H1 (cell line): ENCODE results near the gene KLRF1.

ENCODE experiments used
- EP300 ChIP-seq, 2 experiments: IDR thresholded peaks; 1 replicate in 1 of 2; 2 replicates in 1 of 2; pipeline ENCODE4 v1.6.1; 2011 to 2012; ENCODE audit warnings: low read depth in 2 of 2, low read length in 2 of 2, mild to moderate bottlenecking in 2 of 2, borderline replicate concordance in 1 of 2, inconsistent platforms in 1 of 2, moderate library complexity in 1 of 2
- EZH2 ChIP-seq: fragments of 200-600 bp; sonication (generic); IDR thresholded peaks from 2 replicates; pipeline ENCODE4 v1.7.1; 2012; ENCODE audit warnings: low read depth, mild to moderate bottlenecking, moderate library complexity, low read length, inconsistent platforms; ENCODE audit not compliant: severe bottlenecking
- GABPA ChIP-seq: IDR thresholded peaks from 2 replicates; pipeline ENCODE4 v1.6.1; 2011; ENCODE audit warnings: mild to moderate bottlenecking, low read length, moderate library complexity, borderline replicate concordance; ENCODE audit not compliant: insufficient read depth
- HDAC2 ChIP-seq, 2 experiments: fragments of 300-600 bp in 1 of 2; sonication (generic) in 1 of 2; IDR thresholded peaks; 2 replicates each; pipeline ENCODE4 v1.6.1; 2011 to 2012; ENCODE audit warnings: low read depth in 2 of 2, low read length in 2 of 2, mild to moderate bottlenecking in 2 of 2, moderate library complexity in 2 of 2, borderline replicate concordance in 1 of 2, inconsistent platforms in 1 of 2
- JUN ChIP-seq: IDR thresholded peaks from 2 replicates; pipeline ENCODE4 v1.6.1; 2011; ENCODE audit warnings: low read depth, mild to moderate bottlenecking, improper control_type of control experiment, low read length
- NRF1 ChIP-seq: IDR thresholded peaks from 2 replicates; pipeline ENCODE4 v1.6.1; 2011; ENCODE audit warnings: mild to moderate bottlenecking, low read depth, low read length, improper control_type of control experiment
- POLR2A ChIP-seq, 2 experiments: IDR thresholded peaks; 1 replicate in 1 of 2; 2 replicates in 1 of 2; pipeline ENCODE4 v1.6.1; 2011; ENCODE audit warnings: low read depth in 2 of 2, low read length in 2 of 2, mild to moderate bottlenecking in 2 of 2; ENCODE audit errors: control extremely low read depth in 1 of 2
- POLR2AphosphoS5 ChIP-seq: IDR thresholded peaks from 2 replicates; pipeline ENCODE4 v1.6.1; 2011; ENCODE audit warnings: low read depth, low read length
- SP2 ChIP-seq: IDR thresholded peaks from 2 replicates; pipeline ENCODE4 v1.6.1; 2012; ENCODE audit warnings: mild to moderate bottlenecking, low read length, inconsistent platforms
- SUZ12 ChIP-seq: fragments of 200-600 bp; sonication (generic); IDR thresholded peaks from 2 replicates; pipeline ENCODE4 v1.6.1; 2012; ENCODE audit warnings: mild to moderate bottlenecking, inconsistent platforms, low read length, moderate library complexity, mixed read lengths
- TAF1 ChIP-seq: IDR thresholded peaks from 2 replicates; pipeline ENCODE4 v1.6.1; 2011; ENCODE audit warnings: mild to moderate bottlenecking, low read depth, low read length
- TF ChIP-seq, protein P1 (sequence below), 3 experiments: IDR thresholded peaks; 1 replicate in 2 of 3; 2 replicates in 1 of 3; pipeline versions ENCODE4 v1.5.1 to v1.6.1; 2011; ENCODE audit warnings: low read length in 3 of 3, mild to moderate bottlenecking in 3 of 3, inconsistent platforms in 2 of 3, low read depth in 1 of 3, moderate library complexity in 1 of 3; ENCODE audit not compliant: insufficient read depth in 1 of 3; ENCODE audit errors: control extremely low read depth in 1 of 3
- TF ChIP-seq, protein P2 (sequence below): IDR thresholded peaks from 2 replicates; pipeline ENCODE4 v1.6.1; 2011; ENCODE audit warnings: low read length, improper control_type of control experiment

DNA sequence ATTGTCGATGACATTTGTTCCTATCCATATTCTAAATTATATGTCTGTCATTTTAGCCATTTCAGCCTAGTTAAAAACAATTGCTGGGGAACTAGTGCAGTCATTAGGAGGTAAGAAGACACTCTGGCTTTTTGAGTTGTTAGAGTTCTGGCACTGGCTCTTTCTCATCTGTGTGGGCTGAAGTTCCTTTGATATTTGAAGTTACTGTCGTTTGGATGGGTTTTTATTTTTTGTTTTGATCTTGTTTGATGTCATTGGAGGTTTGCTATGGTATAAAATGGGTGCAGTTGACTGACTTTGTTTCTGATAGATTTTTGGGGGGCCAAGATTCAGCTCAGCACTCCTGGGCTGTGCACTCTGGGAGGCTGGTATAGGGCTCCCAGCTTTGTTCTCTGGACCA is 45.9 kb upstream of the KLRF1 start:
- no peak for TF ChIP-seq EZH2
- TF ChIP-seq, protein P1, sequence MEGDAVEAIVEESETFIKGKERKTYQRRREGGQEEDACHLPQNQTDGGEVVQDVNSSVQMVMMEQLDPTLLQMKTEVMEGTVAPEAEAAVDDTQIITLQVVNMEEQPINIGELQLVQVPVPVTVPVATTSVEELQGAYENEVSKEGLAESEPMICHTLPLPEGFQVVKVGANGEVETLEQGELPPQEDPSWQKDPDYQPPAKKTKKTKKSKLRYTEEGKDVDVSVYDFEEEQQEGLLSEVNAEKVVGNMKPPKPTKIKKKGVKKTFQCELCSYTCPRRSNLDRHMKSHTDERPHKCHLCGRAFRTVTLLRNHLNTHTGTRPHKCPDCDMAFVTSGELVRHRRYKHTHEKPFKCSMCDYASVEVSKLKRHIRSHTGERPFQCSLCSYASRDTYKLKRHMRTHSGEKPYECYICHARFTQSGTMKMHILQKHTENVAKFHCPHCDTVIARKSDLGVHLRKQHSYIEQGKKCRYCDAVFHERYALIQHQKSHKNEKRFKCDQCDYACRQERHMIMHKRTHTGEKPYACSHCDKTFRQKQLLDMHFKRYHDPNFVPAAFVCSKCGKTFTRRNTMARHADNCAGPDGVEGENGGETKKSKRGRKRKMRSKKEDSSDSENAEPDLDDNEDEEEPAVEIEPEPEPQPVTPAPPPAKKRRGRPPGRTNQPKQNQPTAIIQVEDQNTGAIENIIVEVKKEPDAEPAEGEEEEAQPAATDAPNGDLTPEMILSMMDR (IDR thresholded peaks at IDR 0.05; ENCODE audit: control extremely low read depth in 1 of 3, insufficient read depth in 1 of 3, low read depth in 1 of 3, low read length in 3 of 3): no peak
- TF ChIP-seq POLR2A (IDR thresholded peaks at IDR 0.05; ENCODE audit: control extremely low read depth in 1 of 2, low read depth in 2 of 2, low read length in 2 of 2): no peak
- TF ChIP-seq, protein P2, sequence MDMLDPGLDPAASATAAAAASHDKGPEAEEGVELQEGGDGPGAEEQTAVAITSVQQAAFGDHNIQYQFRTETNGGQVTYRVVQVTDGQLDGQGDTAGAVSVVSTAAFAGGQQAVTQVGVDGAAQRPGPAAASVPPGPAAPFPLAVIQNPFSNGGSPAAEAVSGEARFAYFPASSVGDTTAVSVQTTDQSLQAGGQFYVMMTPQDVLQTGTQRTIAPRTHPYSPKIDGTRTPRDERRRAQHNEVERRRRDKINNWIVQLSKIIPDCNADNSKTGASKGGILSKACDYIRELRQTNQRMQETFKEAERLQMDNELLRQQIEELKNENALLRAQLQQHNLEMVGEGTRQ: no peak
- no peak for TF ChIP-seq NRF1
- TF ChIP-seq POLR2AphosphoS5: no peak
- TF ChIP-seq SP2: no peak
- no peak for TF ChIP-seq HDAC2 (IDR thresholded peaks at IDR 0.05; ENCODE audit: borderline replicate concordance in 1 of 2, low read depth in 2 of 2, low read length in 2 of 2)
- no peak for TF ChIP-seq JUN
- TF ChIP-seq TAF1: no peak
- no peak for TF ChIP-seq SUZ12
- no peak for TF ChIP-seq EP300 (IDR thresholded peaks at IDR 0.05; ENCODE audit: borderline replicate concordance in 1 of 2, low read depth in 2 of 2, low read length in 2 of 2)
- no peak for TF ChIP-seq GABPA
